NOMO-1 treated with DMSO at 0.1 percent for 48 hours (cell line): ENCODE data around the gene FAM227A.
"Not testable (repeated sequence)": the region's sequence is repeated elsewhere in the genome, so short reads cannot be mapped to it uniquely, and the experiment has no call there.

Experiments
- DNase-seq: peaks from one replicate; lab custom pipeline; 2025; ENCODE audit not compliant: unreplicated experiment; lab: John Stamatoyannopoulos, UW

Gene FAM227A

DNA sequence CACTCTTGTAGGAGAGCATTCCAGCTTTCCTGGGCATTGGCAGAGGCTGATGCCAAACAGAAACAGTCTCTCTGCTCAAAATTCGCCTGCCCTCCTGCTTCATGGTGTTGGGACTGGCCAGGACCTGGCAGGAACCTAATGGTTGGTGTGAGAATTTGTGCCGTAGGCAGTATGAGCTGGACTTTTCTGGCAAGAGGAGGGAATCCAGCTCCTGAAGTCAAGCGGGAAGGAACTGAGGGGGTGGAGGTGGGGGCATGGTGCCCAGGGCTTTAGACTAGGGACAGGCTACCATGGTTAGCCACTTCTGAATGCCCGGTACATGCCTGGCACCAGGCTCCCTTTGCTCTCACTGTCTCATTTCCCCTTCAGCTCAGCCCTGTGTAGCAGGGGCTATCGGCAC lies 18.7 kb upstream of the FAM227A start:
- no peak for DNase-seq

DNA sequence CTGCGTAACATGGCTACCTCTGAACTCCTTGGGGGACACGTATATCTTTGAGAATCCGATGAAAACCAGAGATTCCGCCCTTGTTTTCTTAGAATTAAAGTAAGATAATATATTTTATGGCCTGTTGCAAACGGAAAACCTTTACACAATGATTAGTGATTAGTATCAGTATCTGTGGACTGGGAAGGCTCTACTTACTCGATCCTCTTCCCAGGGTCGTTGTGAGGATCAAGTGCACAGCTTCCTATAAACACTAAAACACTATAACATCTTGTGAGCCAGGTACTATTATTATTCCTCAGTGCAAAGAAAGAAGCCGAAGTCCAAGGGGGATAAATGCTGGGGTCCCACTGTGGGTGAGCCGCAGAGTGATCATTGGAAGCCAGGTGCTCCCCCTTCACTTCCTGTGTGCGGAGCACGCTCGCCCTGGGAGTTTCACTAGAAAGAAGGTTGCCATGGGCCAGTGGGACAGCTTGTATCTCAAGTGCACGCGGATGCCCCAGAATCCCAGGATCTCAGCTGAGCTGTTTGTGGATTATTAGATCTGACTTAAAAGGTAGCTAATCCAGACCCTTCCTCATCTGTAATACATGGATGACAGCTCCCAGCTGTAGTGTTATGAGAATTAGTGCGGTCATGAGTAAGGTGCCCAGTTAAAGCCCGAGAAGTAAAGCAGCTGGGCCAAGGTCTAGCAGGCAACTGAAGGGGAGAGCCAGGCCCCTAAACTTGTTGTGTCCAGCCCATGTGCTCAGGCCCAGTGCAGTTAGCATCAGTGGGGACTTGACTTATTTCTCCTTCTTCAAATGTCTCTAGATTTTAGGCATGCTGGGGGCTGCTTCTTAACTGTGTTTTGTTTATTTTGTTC lies 1.1 kb upstream of the FAM227A start:
- peak; percentile 35 for DNase-seq

DNA sequence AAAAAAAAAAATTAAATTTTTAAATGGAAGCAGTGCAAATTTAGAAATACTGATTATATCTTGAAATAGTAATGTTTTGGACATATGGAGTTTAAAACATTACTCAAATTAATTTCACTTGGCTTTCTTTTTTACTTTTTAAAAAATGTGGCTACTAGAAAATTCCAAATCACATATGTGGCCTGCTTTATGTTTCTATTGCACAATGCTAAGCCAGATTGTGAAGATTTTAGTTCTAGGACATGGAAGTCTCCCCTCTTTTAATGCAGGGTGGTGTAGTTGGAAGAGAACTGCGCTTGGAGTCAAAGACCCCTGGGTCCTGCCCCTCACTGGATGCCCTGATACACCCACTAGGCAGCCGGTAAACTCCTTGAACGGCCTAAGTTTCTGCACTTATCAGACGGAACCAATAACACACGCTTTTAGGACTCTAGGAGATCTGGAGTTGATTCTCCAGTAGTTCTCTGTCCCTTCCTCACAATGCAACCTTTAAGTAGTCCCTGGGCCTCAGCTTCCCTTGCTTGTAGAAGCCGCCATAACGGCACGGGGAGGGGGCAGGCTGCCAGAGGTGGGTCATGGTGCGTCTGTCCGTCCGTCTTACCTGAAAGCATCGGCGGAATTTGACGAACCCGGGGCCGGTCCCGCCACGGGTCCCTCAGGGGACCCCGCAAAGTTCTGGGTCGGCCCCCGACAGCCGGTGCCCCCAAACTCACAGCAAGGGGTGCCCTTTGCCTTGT lies 505 bp downstream of the FAM227A start:
- no peak for DNase-seq

DNA sequence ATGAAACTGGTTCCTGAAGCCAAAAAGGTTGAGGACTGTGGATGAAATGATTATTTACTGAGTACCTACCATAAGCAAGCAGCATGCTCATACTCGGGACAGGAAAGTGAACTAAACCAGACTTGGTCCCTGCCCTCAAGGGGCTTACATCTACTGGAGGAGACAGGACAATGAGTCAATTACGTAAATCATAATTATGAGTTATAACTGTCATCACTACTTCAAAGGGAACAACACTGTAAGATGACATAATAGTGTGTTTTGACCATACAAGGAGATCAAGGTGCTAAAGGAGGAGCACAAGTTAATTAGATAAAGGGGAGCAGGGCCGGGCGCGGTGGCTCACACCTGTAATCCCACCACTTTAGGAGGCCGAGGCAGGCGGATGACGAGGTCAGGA lies 2.5 kb downstream of the FAM227A start:
- no peak for DNase-seq

DNA sequence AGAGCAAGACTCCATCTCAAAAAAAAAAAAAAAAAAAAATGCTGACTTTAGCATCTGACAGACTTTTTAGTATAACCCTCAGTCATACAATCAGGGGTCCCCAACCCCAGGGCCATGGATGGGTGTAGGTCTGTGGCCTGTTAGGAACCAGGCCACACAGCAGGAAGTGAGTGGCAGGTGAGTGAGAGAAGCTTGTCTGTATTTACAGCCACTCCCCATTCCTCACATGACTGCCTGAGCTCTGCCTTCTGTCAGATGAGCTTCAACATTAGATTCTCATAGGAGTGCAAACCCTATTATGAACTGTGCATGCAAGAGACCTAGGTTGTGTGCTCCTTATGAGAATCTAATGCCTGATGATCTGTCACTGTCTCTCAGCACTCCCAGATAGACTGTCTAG lies 3.3 kb downstream of the FAM227A start:
- no peak for DNase-seq

DNA sequence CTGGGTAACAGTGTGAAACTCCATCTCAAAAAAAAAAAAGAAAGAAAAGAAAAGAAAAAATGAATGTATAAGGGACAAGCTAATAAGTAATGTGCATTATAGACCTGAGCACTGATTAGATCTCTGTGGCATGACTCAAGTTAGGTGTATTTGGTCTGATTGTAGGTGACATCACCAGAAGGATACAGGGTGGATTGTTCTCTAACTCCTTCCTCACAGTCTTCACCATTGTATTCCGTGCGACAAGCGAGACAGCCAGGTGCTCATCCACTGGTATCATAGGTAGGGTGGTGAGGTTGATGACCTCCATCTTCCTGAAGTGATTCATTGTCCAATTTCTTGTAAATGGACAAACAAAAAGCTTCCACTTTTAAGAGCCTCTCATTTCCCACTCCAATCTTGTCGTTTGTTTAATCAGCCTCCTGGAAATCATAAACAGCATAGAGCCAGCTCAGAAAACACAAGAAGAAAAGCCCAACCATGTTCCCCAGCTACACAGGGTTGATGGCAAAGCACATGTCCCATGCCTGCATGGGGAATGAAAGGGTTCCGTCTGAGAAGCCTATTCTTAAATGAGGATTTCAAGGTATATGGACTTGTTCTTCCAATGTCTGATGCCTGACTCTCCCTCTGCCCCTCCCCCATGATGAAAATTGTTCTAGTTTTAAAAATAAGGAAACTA lies 6.2 kb downstream of the FAM227A start:
- no peak for DNase-seq

DNA sequence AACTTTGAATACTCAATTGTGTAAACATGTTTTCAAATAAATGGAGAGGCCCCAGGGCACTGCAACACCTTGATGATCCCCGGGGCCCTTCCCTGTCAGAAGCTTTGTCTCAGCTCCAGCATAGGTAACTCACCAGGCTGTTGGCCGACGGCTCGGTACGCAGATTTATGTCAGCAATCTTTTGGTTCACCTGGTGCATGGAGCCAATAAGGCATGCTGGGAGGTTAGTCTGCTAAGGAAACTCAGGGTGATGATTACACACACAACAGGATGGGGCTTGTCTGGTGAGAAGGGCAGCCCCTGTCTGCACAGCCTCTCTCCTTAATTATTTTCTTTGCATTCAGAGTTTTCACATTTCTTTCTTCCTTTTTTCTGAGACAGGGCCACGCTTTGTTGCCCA lies 10.8 kb downstream of the FAM227A start:
- no peak for DNase-seq

DNA sequence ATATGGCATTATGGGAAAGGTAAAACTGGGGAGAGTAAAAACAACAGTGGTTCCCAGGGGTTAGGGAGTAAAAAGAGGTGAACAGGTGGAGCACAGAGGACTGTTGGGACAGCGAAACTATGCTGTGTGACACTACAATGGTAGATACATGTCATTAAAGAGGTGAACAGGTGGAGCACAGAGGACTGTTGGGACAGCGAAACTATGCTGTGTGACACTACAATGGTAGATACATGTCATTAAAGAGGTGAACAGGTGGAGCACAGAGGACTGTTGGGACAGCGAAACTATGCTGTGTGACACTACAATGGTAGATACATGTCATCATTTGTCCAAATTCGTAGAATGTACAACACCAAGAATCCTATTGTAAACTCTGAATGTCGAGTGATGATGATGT lies 11.9 kb downstream of the FAM227A start:
- DNase-seq, result not testable (repeated sequence)

DNA sequence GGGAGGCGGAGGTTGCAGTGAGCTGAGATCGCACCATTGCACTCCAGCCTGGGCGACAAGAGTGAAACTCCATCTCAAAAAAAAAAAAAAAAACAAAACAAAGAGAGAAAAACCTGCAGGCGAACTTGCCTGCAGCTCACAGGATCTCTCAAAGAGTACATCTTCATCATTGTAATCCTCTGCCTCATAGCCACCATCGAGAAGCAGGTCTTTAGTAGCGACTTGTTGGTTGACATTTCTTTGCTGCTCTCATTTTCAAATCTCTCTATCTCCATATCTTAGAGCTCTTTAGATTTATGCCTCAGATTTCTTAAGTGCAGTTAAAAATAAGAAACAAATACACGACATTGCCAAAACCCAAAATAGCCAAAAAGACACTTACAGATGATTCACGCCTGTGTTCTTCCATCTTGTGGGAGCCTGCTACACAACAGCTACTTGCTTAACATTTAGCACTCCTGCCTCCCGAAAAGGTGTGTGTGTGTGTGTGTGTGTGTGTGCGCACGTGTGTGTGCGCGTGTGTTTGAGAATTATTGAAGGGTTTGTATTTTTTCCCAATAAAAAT lies 14.6 kb downstream of the FAM227A start:
- DNase-seq, result no peak

DNA sequence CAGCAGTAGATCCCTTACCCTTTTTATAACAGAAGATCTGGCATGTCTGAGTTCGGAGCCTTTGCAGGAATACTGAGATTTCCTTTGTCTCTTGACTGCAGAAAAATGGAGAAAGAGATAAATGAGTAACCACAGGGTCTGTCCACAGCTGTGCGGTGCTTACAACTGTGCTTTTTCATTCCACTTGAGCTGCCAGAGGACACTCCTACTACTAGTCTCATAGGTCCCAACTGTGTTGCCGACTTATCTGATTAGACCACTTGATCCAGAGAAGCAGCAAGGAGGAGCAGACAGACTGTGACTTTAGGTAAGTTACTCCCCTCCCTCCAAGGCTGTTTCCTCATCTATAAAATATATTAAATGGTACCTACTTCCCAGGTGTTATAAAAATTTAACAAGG lies 17.5 kb downstream of the FAM227A start:
- no peak for DNase-seq

DNA sequence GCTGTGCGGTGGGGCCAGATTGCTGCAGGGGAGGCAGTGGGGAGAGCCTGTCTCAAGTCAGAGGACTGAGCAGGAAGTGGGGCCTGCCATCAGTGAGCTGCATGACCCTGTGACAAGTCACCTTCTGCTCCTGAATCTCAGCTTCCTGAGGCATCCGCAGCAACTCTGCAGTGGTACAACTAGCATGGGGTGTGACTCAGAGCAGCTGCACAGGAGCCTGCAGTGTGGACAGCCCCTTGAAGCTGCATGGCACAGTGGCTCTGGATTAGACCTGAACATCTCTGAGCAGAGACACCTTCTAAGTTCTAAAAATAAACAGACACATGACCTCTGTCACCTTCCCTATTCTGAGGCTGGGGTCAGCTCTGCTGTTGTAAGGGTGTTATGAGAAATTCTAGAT lies 18.0 kb downstream of the FAM227A start:
- DNase-seq, result no peak

DNA sequence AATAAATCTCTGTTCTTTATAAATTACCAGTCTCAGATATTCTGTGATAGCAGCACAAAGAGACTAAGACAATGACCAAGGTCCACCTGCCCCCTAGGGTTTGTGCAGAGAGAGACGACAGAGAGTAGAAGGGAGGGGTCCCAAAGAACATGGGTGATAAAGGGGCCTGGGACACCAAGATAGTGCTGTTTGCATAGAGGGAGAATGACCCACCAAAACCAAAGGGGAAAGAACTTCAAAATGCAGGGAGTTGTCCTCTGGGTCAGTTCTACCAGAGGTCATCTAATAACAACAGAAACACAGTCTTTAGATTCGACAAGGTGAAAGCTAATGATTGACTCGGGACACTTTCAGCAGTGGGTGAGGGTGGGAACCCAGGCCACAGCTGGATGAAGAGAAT lies 23.7 kb downstream of the FAM227A start:
- no peak for DNase-seq

DNA sequence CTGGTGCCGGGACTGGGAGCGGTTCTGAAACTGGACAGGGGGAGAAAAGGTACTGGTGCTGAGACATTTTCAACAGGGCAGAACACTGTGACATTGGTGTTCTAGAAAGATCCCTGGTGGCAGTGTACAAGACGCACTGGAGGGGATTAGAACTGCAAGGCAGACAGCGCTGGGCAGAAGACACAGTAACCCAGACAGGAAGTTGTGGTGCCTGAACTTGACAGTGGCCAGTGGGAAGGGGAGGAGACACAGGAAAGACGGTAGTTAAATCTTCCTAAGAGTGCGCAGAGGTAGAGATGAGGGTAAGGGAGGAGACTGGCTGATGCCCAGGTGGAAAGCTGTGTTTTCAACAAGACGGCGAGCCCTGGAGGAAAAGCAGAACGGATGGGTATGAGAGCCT lies 24.5 kb downstream of the FAM227A start:
- DNase-seq, result peak; percentile 37

DNA sequence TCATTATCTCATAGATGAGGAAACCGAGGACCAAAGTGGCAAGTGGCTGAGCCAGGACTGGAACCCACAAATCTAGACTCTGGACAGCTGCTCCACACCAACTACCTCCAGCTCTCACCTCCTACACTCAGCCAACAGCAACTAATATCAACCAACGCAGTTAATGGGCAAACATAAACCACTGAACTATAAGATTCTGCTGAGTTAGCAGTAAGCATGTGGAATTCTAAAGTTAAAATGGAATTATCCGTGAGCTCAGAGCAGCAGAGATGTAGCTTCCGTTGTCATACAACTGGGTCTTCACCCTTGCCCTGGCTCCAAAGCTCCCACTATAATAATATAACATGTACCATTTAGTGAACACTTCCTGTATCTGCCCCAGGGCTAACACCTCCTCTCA lies 27.1 kb downstream of the FAM227A start:
- DNase-seq, result no peak

DNA sequence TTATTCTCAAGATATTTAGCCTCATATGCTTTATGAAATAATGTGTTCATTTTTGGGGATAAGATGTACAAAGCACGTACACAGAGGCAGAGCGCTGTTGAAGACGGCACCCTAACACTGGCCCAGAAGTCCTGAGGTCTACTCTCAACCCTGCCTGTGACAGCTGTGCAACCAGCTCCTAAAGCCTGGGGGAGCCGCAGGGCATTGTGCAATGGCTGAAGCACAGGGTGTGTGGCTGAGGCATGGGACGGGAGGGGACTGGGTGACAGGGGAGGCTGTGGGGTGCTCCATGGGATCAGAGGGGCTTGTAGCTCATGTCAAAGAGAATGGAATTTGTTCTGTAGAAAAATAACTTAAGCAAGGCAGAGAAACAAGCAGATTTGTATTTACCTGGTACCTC lies 27.7 kb downstream of the FAM227A start:
- DNase-seq, result no peak

DNA sequence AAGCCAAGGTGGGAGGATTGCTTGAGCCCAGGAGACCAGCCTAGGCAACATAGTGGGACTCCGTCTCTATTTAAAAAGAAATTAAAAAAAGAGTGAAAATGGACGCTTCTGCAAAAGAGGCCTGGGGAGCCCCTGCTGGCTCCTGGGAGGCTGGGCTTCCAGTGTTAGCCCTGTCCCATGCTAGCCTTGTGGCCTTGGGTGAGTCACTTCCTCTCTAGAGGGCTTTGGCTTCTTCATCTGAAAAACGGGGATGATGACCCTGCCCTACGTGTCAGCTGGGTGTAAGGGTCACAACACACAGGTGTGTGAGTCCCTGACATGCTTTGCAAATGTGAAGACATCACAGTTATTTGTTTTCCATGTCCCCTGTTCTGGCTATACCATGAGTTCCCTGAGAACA lies 32.8 kb downstream of the FAM227A start:
- no peak for DNase-seq

DNA sequence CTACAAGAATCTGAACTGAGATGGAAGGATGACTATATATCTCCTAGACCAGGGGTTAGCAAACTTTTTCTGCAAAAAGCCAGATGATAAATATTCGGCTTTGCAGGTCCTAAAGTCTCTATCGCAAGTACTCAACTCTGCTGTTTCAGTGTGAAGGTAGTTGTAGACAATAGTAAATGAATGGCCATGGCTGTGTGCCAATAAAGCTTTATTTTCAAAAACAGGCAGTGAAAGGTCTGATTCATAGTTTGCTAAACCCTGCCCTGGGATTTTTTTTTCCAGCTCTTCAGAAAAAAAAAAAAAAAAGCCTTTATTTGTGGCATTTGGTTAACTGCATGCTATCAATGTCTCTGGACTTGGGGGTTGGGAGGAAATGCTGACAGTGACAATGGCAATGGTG lies 37.5 kb downstream of the FAM227A start:
- DNase-seq, result no peak

DNA sequence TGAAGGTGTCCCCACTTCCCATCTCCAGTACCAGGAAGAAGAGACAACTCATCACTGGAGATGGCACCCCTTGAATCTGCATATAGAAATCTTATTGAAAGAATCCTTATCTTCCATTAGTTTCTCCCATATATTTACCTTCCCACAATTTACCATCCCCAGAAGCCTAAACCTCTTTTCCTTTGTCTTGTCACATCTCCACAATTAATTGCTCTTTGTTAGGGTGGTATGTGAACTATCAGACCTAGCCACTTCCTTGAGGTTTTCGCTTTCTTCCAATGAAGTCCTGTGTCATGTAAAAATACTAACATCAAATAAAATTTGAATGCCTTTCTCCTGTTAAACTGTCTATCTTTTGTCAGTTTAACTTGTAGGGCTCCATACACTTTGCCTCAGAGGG lies 37.9 kb downstream of the FAM227A start:
- no peak for DNase-seq

DNA sequence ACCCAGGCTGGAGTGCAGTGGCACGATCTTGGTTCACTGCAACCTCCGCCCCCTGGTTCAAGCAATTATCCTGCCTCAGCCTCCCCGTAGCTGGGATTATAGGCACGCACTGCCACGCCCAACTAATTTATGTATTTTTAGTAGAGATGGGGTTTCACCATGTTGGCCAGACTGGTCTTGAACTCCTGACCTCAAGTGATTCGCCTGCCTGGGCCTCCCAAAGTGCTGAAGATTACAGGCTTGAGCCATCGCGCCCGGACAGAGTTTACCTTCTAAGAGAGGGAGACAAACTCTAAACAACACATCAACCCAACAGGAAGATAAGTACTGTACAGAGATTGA lies 41.2 kb downstream of the FAM227A start:
- DNase-seq, result not testable (repeated sequence)

DNA sequence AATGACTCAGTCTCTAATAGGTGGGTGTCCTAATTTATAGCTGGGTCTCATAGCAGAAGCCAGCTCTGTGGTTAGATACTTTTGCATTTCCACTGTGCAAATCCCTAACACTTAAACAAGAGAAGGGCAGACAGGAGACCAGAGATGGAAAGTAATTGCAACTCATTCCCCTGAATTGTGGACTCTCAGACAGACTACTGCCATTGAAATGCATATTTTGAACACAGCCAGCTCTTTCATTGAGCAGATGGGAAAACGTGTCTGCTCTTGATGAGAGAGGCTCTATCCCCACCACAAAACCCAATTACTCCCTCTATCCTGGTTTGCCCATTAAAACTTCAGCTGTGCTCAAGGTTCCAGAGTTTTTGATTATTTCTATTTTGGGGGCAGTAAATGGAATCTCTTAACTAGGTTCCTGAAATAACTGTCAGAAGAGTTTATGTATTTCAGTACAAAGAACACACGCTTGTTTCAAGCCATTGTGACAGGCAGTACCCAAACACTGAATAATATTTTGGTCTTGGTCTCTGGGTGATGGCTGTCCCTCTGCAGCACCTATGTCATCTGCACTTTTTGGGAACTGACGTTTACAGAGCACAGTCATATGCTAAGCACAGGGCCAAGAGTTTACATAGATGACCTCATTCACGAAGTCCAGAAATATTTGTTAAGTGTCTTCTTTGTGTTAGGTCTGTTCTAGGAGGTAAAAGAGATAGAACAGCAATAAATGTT lies 41.7 kb downstream of the FAM227A start:
- no peak for DNase-seq

DNA sequence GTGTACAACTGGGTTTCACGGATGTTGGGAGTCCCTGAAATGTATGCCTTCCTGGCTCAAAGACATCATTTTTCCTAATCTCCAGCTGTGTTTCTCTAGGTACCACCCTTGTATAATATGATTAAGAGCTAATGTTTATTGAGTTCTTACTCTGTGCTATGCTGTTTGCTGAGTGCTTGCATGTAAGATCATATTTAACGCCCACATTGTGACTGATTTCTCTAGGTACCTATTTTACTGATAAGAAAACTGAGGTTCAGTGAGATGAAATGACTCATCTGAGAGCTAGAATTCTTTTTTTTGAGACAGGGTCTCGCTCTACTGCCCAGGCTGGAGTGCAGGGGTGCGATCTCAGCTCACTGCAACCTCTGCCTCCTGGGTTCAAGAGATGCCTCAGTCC lies 42.6 kb downstream of the FAM227A start:
- DNase-seq, result no peak
